Panc1 (cell line): Measurements from ENCODE around the gene PRKCA. TPM values are rescaled to one million over a fixed set of nuclear protein-coding genes. Genes with fewer than 3 reads are reported as not detected.
A peak's percentile ranks its signal among the peaks of the same experiment; 100 is the strongest.

ENCODE experiments used
- ATAC-seq: fragments of 200-7000 bp; cut with Tn5 transposase; 2 replicates; pipeline ENCODE4 v1.9.1; 2020; ENCODE audit warnings: mild to moderate bottlenecking, moderate library complexity
- BruUV-seq: library from RNA; stranded (reverse); fragments of 400-500 nt; replicated peaks from 2 replicates; lab custom pipeline; 2021; lab: Mats Ljungman, UMichigan
- CTCF ChIA-PET: fragments of 300-600 bp; sonication (Branson Sonifier 250); formaldehyde crosslinking; loops from one replicate; lab custom pipeline; 2022; ENCODE audit warnings: antibody characterized with exemption; lab: Charles Lee
- POLR2A ChIA-PET: fragments of 300-600 bp; sonication (Branson Sonifier 250); formaldehyde crosslinking; loops from one replicate; lab custom pipeline; 2022; ENCODE audit warnings: antibody characterized with exemption; lab: Charles Lee
- DNase-seq: peaks from one replicate; pipeline ENCODE4 v3.0.0-alpha.2; 2010; ENCODE audit warnings: low read depth, low spot score
- H3K27ac ChIP-seq: 2 replicates; pipeline ENCODE4 v1.5.1; 2011; ENCODE audit warnings: mild to moderate bottlenecking, low read length, inconsistent platforms
- H3K27me3 ChIP-seq: fragments of 200-500 bp; sonication (Bioruptor generic); 2 replicates; pipeline ENCODE4 v1.6.0; 2014; ENCODE audit warnings: low read length, inconsistent platforms; ENCODE audit not compliant: control insufficient read depth, insufficient read depth
- H3K36me3 ChIP-seq: fragments of 200-500 bp; sonication (Bioruptor generic); 2 replicates; pipeline ENCODE4 v1.5.1; 2014; ENCODE audit warnings: inconsistent platforms, mild to moderate bottlenecking, low read length, moderate library complexity; ENCODE audit not compliant: control insufficient read depth, insufficient read depth
- H3K4me1 ChIP-seq: 2 replicates; pipeline ENCODE4 v1.5.1; 2011; ENCODE audit warnings: inconsistent platforms, mild to moderate bottlenecking, low read length, moderate library complexity; ENCODE audit not compliant: control insufficient read depth, insufficient read depth
- H3K4me3 ChIP-seq, 2 experiments: 2 replicates each; pipeline ENCODE4 v1.5.1; 2011 to 2012; ENCODE audit warnings: low read depth in 2 of 2, low read length in 2 of 2, mild to moderate bottlenecking in 2 of 2, inconsistent platforms in 1 of 2, moderate library complexity in 1 of 2
- H3K9me3 ChIP-seq: fragments of 200-500 bp; sonication (Bioruptor generic); 2 replicates; pipeline ENCODE4 v1.5.1; 2014; ENCODE audit warnings: low read depth, mild to moderate bottlenecking, inconsistent platforms, low read length, moderate library complexity; ENCODE audit not compliant: control insufficient read depth, insufficient read depth
- POLR2AphosphoS5 ChIP-seq: IDR thresholded peaks from 2 replicates; pipeline ENCODE4 v1.6.1; 2012; ENCODE audit warnings: mild to moderate bottlenecking, low read depth, low read length, moderate library complexity
- REST ChIP-seq, 2 experiments: IDR thresholded peaks; 2 replicates each; pipeline ENCODE4 v1.6.1; 2011 to 2012; ENCODE audit warnings: low read depth in 2 of 2, control low read depth in 1 of 2, low read length in 1 of 2, mild to moderate bottlenecking in 1 of 2, moderate library complexity in 1 of 2; ENCODE audit not compliant: insufficient read depth in 1 of 2
- SIN3A ChIP-seq: IDR thresholded peaks from 2 replicates; pipeline ENCODE4 v1.6.1; 2012; ENCODE audit warnings: low read depth, mild to moderate bottlenecking, low read length, moderate library complexity, borderline replicate concordance; ENCODE audit not compliant: insufficient read depth
- TCF7L2 ChIP-seq: IDR thresholded peaks from 2 replicates; pipeline ENCODE4 v1.6.1; 2011; ENCODE audit warnings: mild to moderate bottlenecking, low read depth, low read length, inconsistent platforms
- in situ Hi-C: cut with HindIII; loops from 2 replicates; pipeline ENCODE4 v1.10.0; 2016; ENCODE audit warnings: low sequenced_read_pairs, low pct_unique_long_range_greater_than_20kb
- intact Hi-C: fragments of 100-400 bp; cut with micrococcal nuclease; formaldehyde crosslinking; loops from one replicate; pipeline ENCODE4 v1.10.0; 2022; ENCODE audit not compliant: unreplicated experiment
- total RNA-seq: library from RNA; stranded (reverse); gene quantifications from one replicate; pipeline ENCODE4 v1.2.1, GENCODE V29; 2021; ENCODE audit not compliant: unreplicated experiment
- TF ChIP-seq, protein P1 (sequence below): fragments of 450-650 bp; IDR thresholded peaks from 2 replicates; pipeline ENCODE4 v1.5.1; 2017; ENCODE audit warnings: mild to moderate bottlenecking

Gene PRKCA
- total RNA-seq, 1 experiment from 2014 or later, result 53.0 TPM

GRCh38 chr17:66538776-66539175 lies 236.4 kb downstream of the PRKCA start:
- peak overlapping the region; percentile 54; the same call in 1 of the 2 replicates for H3K27ac ChIP-seq
- no peak for ATAC-seq
- H3K27me3 ChIP-seq, result no peaks in the 10 kb centered on the region
- ChIA-PET POLR2A (interaction anchor here (0.6 kb wide), 1 partner anchor 288 kb away, joined by 6 read pairs; no protein-coding TSS in a partner anchor), CTCF (no interaction called here)
- intact Hi-C loops (no loop called here), in situ Hi-C loops (no loop called here)
- peaks cover 38% of the 10 kb centered on the region for H3K4me1 ChIP-seq
- H3K36me3 ChIP-seq, result no peaks in the 10 kb centered on the region
- no TSS peak for BruUV-seq
- H3K4me3 ChIP-seq, result no peak overlapping the region
- no peaks in the 10 kb centered on the region for H3K9me3 ChIP-seq
- no peak for DNase-seq
- TF ChIP-seq, protein P1, sequence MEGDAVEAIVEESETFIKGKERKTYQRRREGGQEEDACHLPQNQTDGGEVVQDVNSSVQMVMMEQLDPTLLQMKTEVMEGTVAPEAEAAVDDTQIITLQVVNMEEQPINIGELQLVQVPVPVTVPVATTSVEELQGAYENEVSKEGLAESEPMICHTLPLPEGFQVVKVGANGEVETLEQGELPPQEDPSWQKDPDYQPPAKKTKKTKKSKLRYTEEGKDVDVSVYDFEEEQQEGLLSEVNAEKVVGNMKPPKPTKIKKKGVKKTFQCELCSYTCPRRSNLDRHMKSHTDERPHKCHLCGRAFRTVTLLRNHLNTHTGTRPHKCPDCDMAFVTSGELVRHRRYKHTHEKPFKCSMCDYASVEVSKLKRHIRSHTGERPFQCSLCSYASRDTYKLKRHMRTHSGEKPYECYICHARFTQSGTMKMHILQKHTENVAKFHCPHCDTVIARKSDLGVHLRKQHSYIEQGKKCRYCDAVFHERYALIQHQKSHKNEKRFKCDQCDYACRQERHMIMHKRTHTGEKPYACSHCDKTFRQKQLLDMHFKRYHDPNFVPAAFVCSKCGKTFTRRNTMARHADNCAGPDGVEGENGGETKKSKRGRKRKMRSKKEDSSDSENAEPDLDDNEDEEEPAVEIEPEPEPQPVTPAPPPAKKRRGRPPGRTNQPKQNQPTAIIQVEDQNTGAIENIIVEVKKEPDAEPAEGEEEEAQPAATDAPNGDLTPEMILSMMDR, result no peak
- no peak for TF ChIP-seq SIN3A
- TF ChIP-seq REST (IDR thresholded peaks at IDR 0.05; ENCODE audit: insufficient read depth in 1 of 2, low read depth in 2 of 2, low read length in 1 of 2), result no peak
- TF ChIP-seq POLR2AphosphoS5, result no peak
- TF ChIP-seq TCF7L2, result no peak

GRCh38 chr17:66540131-66540781 lies 237.8 kb downstream of the PRKCA start:
- intact Hi-C loops (no loop called here), in situ Hi-C loops (no loop called here)
- Histone ChIP-seq H3K27me3 (no peaks in the 10 kb centered on the region), H3K36me3 (no peaks in the 10 kb centered on the region), H3K4me3 (no peak overlapping the region), H3K4me1 (peaks cover 38% of the 10 kb centered on the region), H3K9me3 (no peaks in the 10 kb centered on the region), H3K27ac (peak overlapping the region; percentile 69)
- DNase-seq (no peak), ATAC-seq (peak; percentile 75)
- no TSS peak for BruUV-seq
- TF ChIP-seq POLR2AphosphoS5 (no peak), REST (IDR thresholded peaks at IDR 0.05; ENCODE audit: insufficient read depth in 1 of 2, low read depth in 2 of 2, low read length in 1 of 2) (no peak), SIN3A (no peak), TCF7L2 (no peak)
- TF ChIP-seq, protein P1, result no peak
- CTCF ChIA-PET, result interaction anchor here (0.6 kb wide), 1 partner anchor 165 kb away, joined by 8 read pairs; no protein-coding TSS in a partner anchor
- POLR2A ChIA-PET, result no interaction called here
